OCI-LY3 (cell line): ENCODE results near the gene IFT43.

ENCODE experiments used
- H2AFZ ChIP-seq: fragments of 200-600, 300-600 bp; shearing (Covaris generic); 2 replicates; pipeline ENCODE4 v1.6.0; 2014; ENCODE audit warnings: antibody characterized with exemption, low read depth, low read length
- H3K27ac ChIP-seq: fragments of 200-600, 300-600 bp; sonication (generic); 2 replicates; pipeline ENCODE4 v1.5.1; 2014; ENCODE audit warnings: mild to moderate bottlenecking, low read length, moderate library complexity, mixed read lengths
- H3K27me3 ChIP-seq: fragments of 200-600, 300-600 bp; sonication (generic); 2 replicates; pipeline ENCODE4 v1.6.1; 2014; ENCODE audit warnings: low read depth, low read length, mixed read lengths
- H3K36me3 ChIP-seq: fragments of 200-600, 300-600 bp; sonication (generic); replicated peaks from 2 replicates; pipeline ENCODE3; 2014; ENCODE audit warnings: low read depth, low read length, mixed read lengths
- H3K4me1 ChIP-seq: fragments of 300-600, 200-600 bp; sonication (generic); 2 replicates; pipeline ENCODE4 v1.6.1; 2014; ENCODE audit warnings: low read length, mixed read lengths
- H3K4me2 ChIP-seq: fragments of 200-600, 300-600 bp; sonication (generic); 2 replicates; pipeline ENCODE4 v1.6.1; 2014; ENCODE audit warnings: low read length, mixed read lengths
- H3K4me3 ChIP-seq: fragments of 300-600, 200-600 bp; sonication (generic); 2 replicates; pipeline ENCODE4 v1.5.1; 2014; ENCODE audit warnings: antibody characterized with exemption, mild to moderate bottlenecking, low read length, moderate library complexity
- H3K79me2 ChIP-seq: fragments of 300-600, 200-600 bp; shearing (Covaris generic); 2 replicates; pipeline ENCODE4 v1.6.1; 2014; ENCODE audit warnings: mild to moderate bottlenecking, low read length, mixed read lengths
- H3K9ac ChIP-seq: fragments of 300-600, 200-600 bp; shearing (Covaris generic); 2 replicates; pipeline ENCODE4 v1.6.0; 2014; ENCODE audit warnings: mild to moderate bottlenecking, low read length, moderate library complexity
- H3K9me3 ChIP-seq: fragments of 200-600, 300-600 bp; shearing (Covaris generic); 2 replicates; pipeline ENCODE4 v1.6.1; 2014; ENCODE audit warnings: low read length, mixed read lengths; ENCODE audit not compliant: insufficient read depth
- H4K20me1 ChIP-seq: fragments of 200-600, 300-600 bp; sonication (generic); 2 replicates; pipeline ENCODE4 v1.6.1; 2016; ENCODE audit warnings: low read length, mixed read lengths; ENCODE audit not compliant: insufficient read depth
- EZH2phosphoT487 ChIP-seq: fragments of 200-600 bp; shearing (Covaris generic); IDR thresholded peaks from 2 replicates; pipeline ENCODE4 v1.6.1; 2018; ENCODE audit warnings: antibody characterized with exemption, mixed run types, low read depth
- TF ChIP-seq, protein P1 (sequence below): fragments of 200-600, 300-600 bp; sonication (generic); IDR thresholded peaks from 2 replicates; pipeline ENCODE4 v1.5.1; 2014; ENCODE audit warnings: antibody characterized with exemption, low read length, low read depth

The IFT43 gene

GRCh38 chr14:76097547-76097946, 112.0 kb downstream of the IFT43 start:
- no peaks in the 10 kb centered on the region for H4K20me1 ChIP-seq
- TF ChIP-seq EZH2phosphoT487: no peak
- no peak overlapping the region for H3K9ac ChIP-seq
- H3K4me3 ChIP-seq: no peak overlapping the region
- H3K27me3 ChIP-seq: no peaks in the 10 kb centered on the region
- H3K4me1 ChIP-seq: no peaks in the 10 kb centered on the region
- no peaks in the 10 kb centered on the region for H3K79me2 ChIP-seq
- no peaks in the 10 kb centered on the region for H3K36me3 ChIP-seq
- H3K9me3 ChIP-seq: no peaks in the 10 kb centered on the region
- no peak overlapping the region for H3K4me2 ChIP-seq
- no peak overlapping the region for H3K27ac ChIP-seq
- no peak overlapping the region for H2AFZ ChIP-seq

GRCh38 chr14:76098047-76098446, 112.5 kb downstream of the IFT43 start:
- Histone ChIP-seq H3K36me3 (no peaks in the 10 kb centered on the region), H3K4me2 (no peak overlapping the region), H3K27ac (no peak overlapping the region), H3K9ac (no peak overlapping the region), H3K27me3 (no peaks in the 10 kb centered on the region), H2AFZ (no peak overlapping the region), H3K4me3 (no peak overlapping the region), H3K9me3 (no peaks in the 10 kb centered on the region), H4K20me1 (no peaks in the 10 kb centered on the region), H3K79me2 (no peaks in the 10 kb centered on the region), H3K4me1 (no peaks in the 10 kb centered on the region)
- no peak for TF ChIP-seq EZH2phosphoT487
- TF ChIP-seq, protein P1, sequence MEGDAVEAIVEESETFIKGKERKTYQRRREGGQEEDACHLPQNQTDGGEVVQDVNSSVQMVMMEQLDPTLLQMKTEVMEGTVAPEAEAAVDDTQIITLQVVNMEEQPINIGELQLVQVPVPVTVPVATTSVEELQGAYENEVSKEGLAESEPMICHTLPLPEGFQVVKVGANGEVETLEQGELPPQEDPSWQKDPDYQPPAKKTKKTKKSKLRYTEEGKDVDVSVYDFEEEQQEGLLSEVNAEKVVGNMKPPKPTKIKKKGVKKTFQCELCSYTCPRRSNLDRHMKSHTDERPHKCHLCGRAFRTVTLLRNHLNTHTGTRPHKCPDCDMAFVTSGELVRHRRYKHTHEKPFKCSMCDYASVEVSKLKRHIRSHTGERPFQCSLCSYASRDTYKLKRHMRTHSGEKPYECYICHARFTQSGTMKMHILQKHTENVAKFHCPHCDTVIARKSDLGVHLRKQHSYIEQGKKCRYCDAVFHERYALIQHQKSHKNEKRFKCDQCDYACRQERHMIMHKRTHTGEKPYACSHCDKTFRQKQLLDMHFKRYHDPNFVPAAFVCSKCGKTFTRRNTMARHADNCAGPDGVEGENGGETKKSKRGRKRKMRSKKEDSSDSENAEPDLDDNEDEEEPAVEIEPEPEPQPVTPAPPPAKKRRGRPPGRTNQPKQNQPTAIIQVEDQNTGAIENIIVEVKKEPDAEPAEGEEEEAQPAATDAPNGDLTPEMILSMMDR: no peak

GRCh38 chr14:76098916-76099675, 113.5 kb downstream of the IFT43 start:
- Histone ChIP-seq H3K9ac (no peak overlapping the region), H4K20me1 (no peaks in the 10 kb centered on the region), H3K4me3 (no peak overlapping the region), H3K27me3 (no peaks in the 10 kb centered on the region), H2AFZ (no peak overlapping the region), H3K27ac (no peak overlapping the region), H3K9me3 (no peaks in the 10 kb centered on the region), H3K4me1 (no peaks in the 10 kb centered on the region), H3K4me2 (no peak overlapping the region), H3K36me3 (no peaks in the 10 kb centered on the region), H3K79me2 (no peaks in the 10 kb centered on the region)
- no peak for TF ChIP-seq EZH2phosphoT487
- TF ChIP-seq, protein P1: no peak

DNA sequence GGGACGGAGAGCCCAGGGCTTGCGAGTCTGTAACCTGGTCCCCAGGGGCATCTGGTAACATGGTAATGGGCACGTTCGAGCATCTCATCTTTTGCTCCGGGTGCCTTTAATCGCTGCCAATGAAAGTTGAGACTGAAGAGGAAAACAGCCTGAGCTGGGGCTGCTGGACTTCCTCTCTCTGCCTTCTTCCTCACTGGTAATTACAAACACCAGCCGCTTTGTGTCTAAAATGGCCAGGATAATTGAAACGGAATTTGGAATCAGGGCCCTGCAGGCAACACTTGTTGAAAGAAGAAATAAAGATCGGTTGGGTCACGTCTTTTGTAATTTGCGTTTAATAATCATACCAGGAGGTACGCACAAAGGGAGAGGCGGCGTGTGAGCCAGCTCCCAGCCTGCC, 114.7 kb downstream of the IFT43 start:
- Histone ChIP-seq H3K27ac (no peak overlapping the region), H3K9ac (no peak overlapping the region), H2AFZ (no peak overlapping the region), H3K27me3 (no peaks in the 10 kb centered on the region), H3K4me2 (no peak overlapping the region), H3K79me2 (no peaks in the 10 kb centered on the region), H3K4me3 (no peak overlapping the region), H3K4me1 (no peaks in the 10 kb centered on the region), H4K20me1 (no peaks in the 10 kb centered on the region), H3K9me3 (no peaks in the 10 kb centered on the region), H3K36me3 (no peaks in the 10 kb centered on the region)
- TF ChIP-seq, protein P1: no peak
- no peak for TF ChIP-seq EZH2phosphoT487
